GM06990 (cell line): ENCODE results near the gene PALS2.

Source experiments
- DNase-seq: peaks from one replicate; pipeline ENCODE4 v3.0.0-alpha.2; 2011; ENCODE audit not compliant: insufficient read length; ENCODE audit errors: extremely low read depth
- H3K27me3 ChIP-seq: replicated peaks from 2 replicates; pipeline ENCODE4 v1.6.0; 2011; ENCODE audit warnings: low read length; ENCODE audit not compliant: control insufficient read depth, insufficient read depth
- H3K36me3 ChIP-seq: 2 replicates; pipeline ENCODE4 v1.5.1; 2011; ENCODE audit warnings: low read length; ENCODE audit not compliant: control insufficient read depth, insufficient read depth
- H3K4me3 ChIP-seq: replicated peaks from 2 replicates; pipeline ENCODE4 v1.5.1; 2011; ENCODE audit warnings: low read depth, mild to moderate bottlenecking, control low read depth, low read length
- TF ChIP-seq, protein P1 (sequence below): IDR thresholded peaks from 2 replicates; pipeline ENCODE4 v1.5.1; 2011; ENCODE audit warnings: low read length, control low read depth, mild to moderate bottlenecking, inconsistent platforms; ENCODE audit not compliant: insufficient read depth, poor library complexity, severe bottlenecking

Gene PALS2

GRCh38 chr7:24604630-24605029 is 31.4 kb downstream of the PALS2 start:
- no peak for DNase-seq
- TF ChIP-seq, protein P1, sequence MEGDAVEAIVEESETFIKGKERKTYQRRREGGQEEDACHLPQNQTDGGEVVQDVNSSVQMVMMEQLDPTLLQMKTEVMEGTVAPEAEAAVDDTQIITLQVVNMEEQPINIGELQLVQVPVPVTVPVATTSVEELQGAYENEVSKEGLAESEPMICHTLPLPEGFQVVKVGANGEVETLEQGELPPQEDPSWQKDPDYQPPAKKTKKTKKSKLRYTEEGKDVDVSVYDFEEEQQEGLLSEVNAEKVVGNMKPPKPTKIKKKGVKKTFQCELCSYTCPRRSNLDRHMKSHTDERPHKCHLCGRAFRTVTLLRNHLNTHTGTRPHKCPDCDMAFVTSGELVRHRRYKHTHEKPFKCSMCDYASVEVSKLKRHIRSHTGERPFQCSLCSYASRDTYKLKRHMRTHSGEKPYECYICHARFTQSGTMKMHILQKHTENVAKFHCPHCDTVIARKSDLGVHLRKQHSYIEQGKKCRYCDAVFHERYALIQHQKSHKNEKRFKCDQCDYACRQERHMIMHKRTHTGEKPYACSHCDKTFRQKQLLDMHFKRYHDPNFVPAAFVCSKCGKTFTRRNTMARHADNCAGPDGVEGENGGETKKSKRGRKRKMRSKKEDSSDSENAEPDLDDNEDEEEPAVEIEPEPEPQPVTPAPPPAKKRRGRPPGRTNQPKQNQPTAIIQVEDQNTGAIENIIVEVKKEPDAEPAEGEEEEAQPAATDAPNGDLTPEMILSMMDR: no peak
- Histone ChIP-seq H3K36me3 (no peaks in the 10 kb centered on the region), H3K27me3 (no peaks in the 10 kb centered on the region), H3K4me3 (no peak overlapping the region)

DNA sequence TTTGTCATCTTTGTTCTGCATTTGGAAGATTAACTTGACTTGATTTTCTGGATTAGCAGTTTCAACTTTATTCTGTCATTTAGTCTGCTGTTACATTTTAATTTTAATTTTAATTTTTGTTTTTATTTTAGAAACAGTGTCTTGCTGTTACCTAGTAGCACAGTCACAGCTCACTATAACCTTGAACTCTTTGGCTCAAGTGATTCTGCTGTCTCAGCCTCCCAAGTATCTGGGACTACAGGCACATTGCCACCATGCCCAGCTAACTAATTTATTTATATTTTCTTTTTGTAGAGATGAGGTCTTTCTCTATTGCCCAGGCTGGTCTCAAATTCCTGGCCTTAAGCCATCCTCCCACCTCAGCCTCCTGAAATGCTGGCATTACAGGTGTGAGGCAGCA is 35.3 kb downstream of the PALS2 start:
- Histone ChIP-seq H3K27me3 (no peaks in the 10 kb centered on the region), H3K4me3 (no peak overlapping the region), H3K36me3 (no peaks in the 10 kb centered on the region)
- TF ChIP-seq, protein P1: no peak
- no peak for DNase-seq

- H3K36me3 ChIP-seq: no peaks in the 10 kb centered on the region
- no peak overlapping the region for H3K4me3 ChIP-seq
- H3K27me3 ChIP-seq: no peaks in the 10 kb centered on the region
- TF ChIP-seq, protein P1: no peak
- no peak for DNase-seq
Measured at GRCh38 chr7:24609059-24609458, 35.8 kb downstream of the PALS2 start.

GRCh38 chr7:24609570-24609969 is 36.3 kb downstream of the PALS2 start:
- DNase-seq: no peak
- TF ChIP-seq, protein P1: no peak
- Histone ChIP-seq H3K4me3 (no peak overlapping the region), H3K36me3 (no peaks in the 10 kb centered on the region), H3K27me3 (no peaks in the 10 kb centered on the region)

- no peaks in the 10 kb centered on the region for H3K27me3 ChIP-seq
- TF ChIP-seq, protein P1: no peak
- DNase-seq: no peak
- H3K36me3 ChIP-seq: no peaks in the 10 kb centered on the region
- no peak overlapping the region for H3K4me3 ChIP-seq
Measured at GRCh38 chr7:24611130-24611529, 37.9 kb downstream of the PALS2 start.

DNA sequence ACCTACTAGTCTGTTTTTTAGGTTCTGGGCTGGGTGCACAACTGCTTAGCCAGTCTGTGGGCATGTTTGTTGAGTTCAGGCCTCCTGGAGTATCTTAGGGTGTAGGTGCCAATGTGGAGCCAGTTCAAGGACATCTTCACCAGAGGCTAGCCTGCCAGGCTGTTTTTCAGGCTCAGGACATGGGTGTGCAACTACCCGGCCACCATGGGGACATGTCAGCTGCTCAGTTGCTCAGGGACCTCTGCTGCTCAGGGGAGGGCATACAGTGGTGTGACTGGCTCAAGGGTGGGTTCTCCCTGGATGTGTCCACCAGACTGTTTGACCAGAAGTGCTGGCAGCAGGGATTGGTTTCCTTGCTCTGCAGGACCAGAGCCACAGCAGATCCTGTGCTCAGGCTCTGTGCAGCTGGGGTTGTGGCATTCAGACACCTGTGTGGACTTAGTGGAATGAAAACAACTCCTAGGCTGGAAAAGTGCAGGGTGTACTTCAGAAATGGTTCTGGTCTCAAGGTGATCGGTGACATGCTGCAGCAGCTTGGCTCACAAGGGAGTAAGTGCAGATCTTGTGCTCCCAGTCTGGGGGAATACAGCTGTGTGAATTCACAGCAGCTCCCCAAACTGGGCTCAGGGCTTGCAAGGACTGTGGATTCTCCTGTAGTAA is 44.8 kb downstream of the PALS2 start:
- Histone ChIP-seq H3K27me3 (no peaks in the 10 kb centered on the region), H3K4me3 (no peak overlapping the region), H3K36me3 (no peaks in the 10 kb centered on the region)
- DNase-seq: no peak
- TF ChIP-seq, protein P1: no peak
